ENCODE data around the gene GRK2. TPM values are rescaled to one million over a fixed set of nuclear protein-coding genes. Genes with fewer than 3 reads are reported as not detected.
A peak's percentile ranks its signal among the peaks of the same experiment; 100 is the strongest.

The GRK2 gene
- total and polyA plus RNA-seq, 2 of the 13 experiments (the other 11 are each of a cell fraction or from before 2014, with no cell fraction given), result 31.3 to 42.4 TPM

- TF ChIP-seq TSC22D2 (CRISPR knock-in tag; IDR thresholded peaks at IDR 0.05; ENCODE audit: borderline replicate concordance) (no peak), FOXJ3 (CRISPR knock-in tag; IDR thresholded peaks at IDR 0.05; ENCODE audit: borderline replicate concordance) (no peak), PAWR (CRISPR knock-in tag; IDR thresholded peaks at IDR 0.05; ENCODE audit: borderline replicate concordance) (no peak), ZNF260 (CRISPR knock-in tag; IDR thresholded peaks at IDR 0.05; ENCODE audit: borderline replicate concordance, low read depth) (no peak), SAP130 (CRISPR knock-in tag; IDR thresholded peaks at IDR 0.05; ENCODE audit: low read depth) (peak; percentile 65), MYPOP (CRISPR knock-in tag; IDR thresholded peaks at IDR 0.05) (0 out of 2 replicates have a peak, but pooled peaks have one; percentile 68), ZFP82 (CRISPR knock-in tag; IDR thresholded peaks at IDR 0.05; ENCODE audit: borderline replicate concordance) (no peak), TFDP2 (CRISPR knock-in tag; IDR thresholded peaks at IDR 0.05) (0 out of 2 replicates have a peak, but pooled peaks have one; percentile 41), NONO (IDR thresholded peaks at IDR 0.05) (no peak), NONO (CRISPR knock-in tag; conservative IDR thresholded peaks at IDR 0.05) (no peak), ELF3 (CRISPR knock-in tag; IDR thresholded peaks at IDR 0.05) (0 out of 2 replicates have a peak, but pooled peaks have one; percentile 37), ZFX (CRISPR knock-in tag; IDR thresholded peaks at IDR 0.05; ENCODE audit: low read depth) (peak; percentile 80), KLF12 (CRISPR knock-in tag; IDR thresholded peaks at IDR 0.05; ENCODE audit: borderline replicate concordance) (peak; percentile 46; the same call in 1 of the 2 replicates), ZNF263 (CRISPR knock-in tag; IDR thresholded peaks at IDR 0.05) (peak; percentile 20), SNAPC5 (CRISPR knock-in tag; IDR thresholded peaks at IDR 0.05; ENCODE audit: borderline replicate concordance) (no peak), ZNF556 (CRISPR knock-in tag; IDR thresholded peaks at IDR 0.05; ENCODE audit: borderline replicate concordance) (0 out of 2 replicates have a peak, but pooled peaks have one; percentile 69), DRAP1 (CRISPR knock-in tag; IDR thresholded peaks at IDR 0.05) (no peak; the same call in 1 of the 2 replicates), MIXL1 (CRISPR knock-in tag; IDR thresholded peaks at IDR 0.05) (no peak), PTBP1 (IDR thresholded peaks at IDR 0.05; ENCODE audit: low read depth, low read length, poor library complexity, severe bottlenecking) (no peak), ZNF572 (CRISPR knock-in tag; IDR thresholded peaks at IDR 0.05) (no peak)
- TF ChIP-seq, protein P1, sequence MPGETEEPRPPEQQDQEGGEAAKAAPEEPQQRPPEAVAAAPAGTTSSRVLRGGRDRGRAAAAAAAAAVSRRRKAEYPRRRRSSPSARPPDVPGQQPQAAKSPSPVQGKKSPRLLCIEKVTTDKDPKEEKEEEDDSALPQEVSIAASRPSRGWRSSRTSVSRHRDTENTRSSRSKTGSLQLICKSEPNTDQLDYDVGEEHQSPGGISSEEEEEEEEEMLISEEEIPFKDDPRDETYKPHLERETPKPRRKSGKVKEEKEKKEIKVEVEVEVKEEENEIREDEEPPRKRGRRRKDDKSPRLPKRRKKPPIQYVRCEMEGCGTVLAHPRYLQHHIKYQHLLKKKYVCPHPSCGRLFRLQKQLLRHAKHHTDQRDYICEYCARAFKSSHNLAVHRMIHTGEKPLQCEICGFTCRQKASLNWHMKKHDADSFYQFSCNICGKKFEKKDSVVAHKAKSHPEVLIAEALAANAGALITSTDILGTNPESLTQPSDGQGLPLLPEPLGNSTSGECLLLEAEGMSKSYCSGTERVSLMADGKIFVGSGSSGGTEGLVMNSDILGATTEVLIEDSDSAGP (CRISPR knock-in tag; IDR thresholded peaks at IDR 0.05; ENCODE audit: borderline replicate concordance), result peak; percentile 100
- TF ChIP-seq, protein P2, sequence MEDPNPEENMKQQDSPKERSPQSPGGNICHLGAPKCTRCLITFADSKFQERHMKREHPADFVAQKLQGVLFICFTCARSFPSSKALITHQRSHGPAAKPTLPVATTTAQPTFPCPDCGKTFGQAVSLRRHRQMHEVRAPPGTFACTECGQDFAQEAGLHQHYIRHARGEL (CRISPR knock-in tag; IDR thresholded peaks at IDR 0.05), result no peak
- TF ChIP-seq, protein P3, sequence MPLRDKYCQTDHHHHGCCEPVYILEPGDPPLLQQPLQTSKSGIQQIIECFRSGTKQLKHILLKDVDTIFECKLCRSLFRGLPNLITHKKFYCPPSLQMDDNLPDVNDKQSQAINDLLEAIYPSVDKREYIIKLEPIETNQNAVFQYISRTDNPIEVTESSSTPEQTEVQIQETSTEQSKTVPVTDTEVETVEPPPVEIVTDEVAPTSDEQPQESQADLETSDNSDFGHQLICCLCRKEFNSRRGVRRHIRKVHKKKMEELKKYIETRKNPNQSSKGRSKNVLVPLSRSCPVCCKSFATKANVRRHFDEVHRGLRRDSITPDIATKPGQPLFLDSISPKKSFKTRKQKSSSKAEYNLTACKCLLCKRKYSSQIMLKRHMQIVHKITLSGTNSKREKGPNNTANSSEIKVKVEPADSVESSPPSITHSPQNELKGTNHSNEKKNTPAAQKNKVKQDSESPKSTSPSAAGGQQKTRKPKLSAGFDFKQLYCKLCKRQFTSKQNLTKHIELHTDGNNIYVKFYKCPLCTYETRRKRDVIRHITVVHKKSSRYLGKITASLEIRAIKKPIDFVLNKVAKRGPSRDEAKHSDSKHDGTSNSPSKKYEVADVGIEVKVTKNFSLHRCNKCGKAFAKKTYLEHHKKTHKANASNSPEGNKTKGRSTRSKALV (CRISPR knock-in tag; IDR thresholded peaks at IDR 0.05), result 0 out of 2 replicates have a peak, but pooled peaks have one; percentile 19
Observed at GRCh38 chr11:67303132-67303834, 37.0 kb downstream of the GRK2 start, which contains the start of gene SSH3 (continued).

Data from HepG2 (cell line).